HG03442 (cell line): ENCODE results near the gene BCAM.
"Not testable (repeated sequence)": the region's sequence is repeated elsewhere in the genome, so short reads cannot be mapped to it uniquely, and the experiment has no call there.

Experiments used
- ATAC-seq: cut with Tn5 transposase; IDR thresholded peaks from one replicate; pipeline ENCODE4 v1.9.1; 2021; ENCODE audit warnings: mild to moderate bottlenecking, moderate library complexity; ENCODE audit not compliant: unreplicated experiment

Gene BCAM

GRCh38 chr19:44814517-44814916 lies 5.6 kb downstream of the BCAM start:
- no peak for ATAC-seq

- ATAC-seq = no peak
Observed at GRCh38 chr19:44816301-44816700, 7.4 kb downstream of the BCAM start.

GRCh38 chr19:44817725-44818465 lies 9.0 kb downstream of the BCAM start:
- ATAC-seq = no peak

- ATAC-seq = no peak
Observed at GRCh38 chr19:44818466-44819031, 9.6 kb downstream of the BCAM start.

GRCh38 chr19:44819246-44819832 lies 10.4 kb downstream of the BCAM start:
- ATAC-seq = no peak

- no peak for ATAC-seq
Observed at GRCh38 chr19:44820648-44821609, 12.0 kb downstream of the BCAM start.

- no peak for ATAC-seq
Observed at GRCh38 chr19:44822177-44822576, 13.3 kb downstream of the BCAM start.

GRCh38 chr19:44822670-44823372 lies 13.9 kb downstream of the BCAM start:
- ATAC-seq = no peak

- no peak for ATAC-seq
Observed at GRCh38 chr19:44823373-44823698, 14.4 kb downstream of the BCAM start.

- no peak for ATAC-seq
Observed at GRCh38 chr19:44824761-44825160, 15.9 kb downstream of the BCAM start.

- not testable (repeated sequence) for ATAC-seq
Observed at GRCh38 chr19:44832875-44833274, 24.0 kb downstream of the BCAM start.

- not testable (repeated sequence) for ATAC-seq
Observed at GRCh38 chr19:44834399-44834798, 25.5 kb downstream of the BCAM start.

GRCh38 chr19:44839276-44839675 lies 30.4 kb downstream of the BCAM start:
- ATAC-seq = no peak

- ATAC-seq = no peak
Observed at GRCh38 chr19:44840811-44841210, 31.9 kb downstream of the BCAM start.

GRCh38 chr19:44841231-44841630 lies 32.3 kb downstream of the BCAM start:
- ATAC-seq = no peak

- ATAC-seq = no peak
Observed at GRCh38 chr19:44845286-44845611, 36.3 kb downstream of the BCAM start.

- ATAC-seq = no peak
Observed at GRCh38 chr19:44845612-44846454, 36.9 kb downstream of the BCAM start, which contains the start of gene NECTIN2. TSS of gene NECTIN2 (plus strand) at chr19:44846297. CDS start at chr19:44846526, 229 bp downstream.

GRCh38 chr19:44846455-44847143 lies 37.7 kb downstream of the BCAM start:
- ATAC-seq = no peak
